Lower leg skin (tissue), 3 donors: Measurements from ENCODE around the gene FUCA1.

Experiments
- POLR2A ChIP-seq, 2 donors: fragments of 450-650 bp; IDR thresholded peaks; one replicate each; pipeline ENCODE4 v1.6.1; 2016 to 2017; ENCODE audit warnings: antibody characterized with exemption in 2 of 2, mild to moderate bottlenecking in 1 of 2, moderate library complexity in 1 of 2
- TF ChIP-seq, protein P1 (sequence below), 3 donors: fragments of 450-650 bp; IDR thresholded peaks; one replicate each; pipeline ENCODE4 v1.5.1; 2016; ENCODE audit warnings: antibody characterized with exemption in 3 of 3, mild to moderate bottlenecking in 3 of 3, moderate library complexity in 2 of 3

GRCh38 chr1:23836037-23836436 lies 32.1 kb downstream of the FUCA1 start:
- TF ChIP-seq, protein P1, sequence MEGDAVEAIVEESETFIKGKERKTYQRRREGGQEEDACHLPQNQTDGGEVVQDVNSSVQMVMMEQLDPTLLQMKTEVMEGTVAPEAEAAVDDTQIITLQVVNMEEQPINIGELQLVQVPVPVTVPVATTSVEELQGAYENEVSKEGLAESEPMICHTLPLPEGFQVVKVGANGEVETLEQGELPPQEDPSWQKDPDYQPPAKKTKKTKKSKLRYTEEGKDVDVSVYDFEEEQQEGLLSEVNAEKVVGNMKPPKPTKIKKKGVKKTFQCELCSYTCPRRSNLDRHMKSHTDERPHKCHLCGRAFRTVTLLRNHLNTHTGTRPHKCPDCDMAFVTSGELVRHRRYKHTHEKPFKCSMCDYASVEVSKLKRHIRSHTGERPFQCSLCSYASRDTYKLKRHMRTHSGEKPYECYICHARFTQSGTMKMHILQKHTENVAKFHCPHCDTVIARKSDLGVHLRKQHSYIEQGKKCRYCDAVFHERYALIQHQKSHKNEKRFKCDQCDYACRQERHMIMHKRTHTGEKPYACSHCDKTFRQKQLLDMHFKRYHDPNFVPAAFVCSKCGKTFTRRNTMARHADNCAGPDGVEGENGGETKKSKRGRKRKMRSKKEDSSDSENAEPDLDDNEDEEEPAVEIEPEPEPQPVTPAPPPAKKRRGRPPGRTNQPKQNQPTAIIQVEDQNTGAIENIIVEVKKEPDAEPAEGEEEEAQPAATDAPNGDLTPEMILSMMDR (IDR thresholded peaks at IDR 0.05): no peak
- TF ChIP-seq POLR2A (IDR thresholded peaks at IDR 0.05): no peak
